ENCODE measurements around the gene WNT9B. TPM values are rescaled to one million over a fixed set of nuclear protein-coding genes. Genes with fewer than 3 reads are reported as not detected.

WNT9B gene
- total and polyA plus RNA-seq, 11 donors = 0.19 to 1.4 (median 0.53) TPM

DNA sequence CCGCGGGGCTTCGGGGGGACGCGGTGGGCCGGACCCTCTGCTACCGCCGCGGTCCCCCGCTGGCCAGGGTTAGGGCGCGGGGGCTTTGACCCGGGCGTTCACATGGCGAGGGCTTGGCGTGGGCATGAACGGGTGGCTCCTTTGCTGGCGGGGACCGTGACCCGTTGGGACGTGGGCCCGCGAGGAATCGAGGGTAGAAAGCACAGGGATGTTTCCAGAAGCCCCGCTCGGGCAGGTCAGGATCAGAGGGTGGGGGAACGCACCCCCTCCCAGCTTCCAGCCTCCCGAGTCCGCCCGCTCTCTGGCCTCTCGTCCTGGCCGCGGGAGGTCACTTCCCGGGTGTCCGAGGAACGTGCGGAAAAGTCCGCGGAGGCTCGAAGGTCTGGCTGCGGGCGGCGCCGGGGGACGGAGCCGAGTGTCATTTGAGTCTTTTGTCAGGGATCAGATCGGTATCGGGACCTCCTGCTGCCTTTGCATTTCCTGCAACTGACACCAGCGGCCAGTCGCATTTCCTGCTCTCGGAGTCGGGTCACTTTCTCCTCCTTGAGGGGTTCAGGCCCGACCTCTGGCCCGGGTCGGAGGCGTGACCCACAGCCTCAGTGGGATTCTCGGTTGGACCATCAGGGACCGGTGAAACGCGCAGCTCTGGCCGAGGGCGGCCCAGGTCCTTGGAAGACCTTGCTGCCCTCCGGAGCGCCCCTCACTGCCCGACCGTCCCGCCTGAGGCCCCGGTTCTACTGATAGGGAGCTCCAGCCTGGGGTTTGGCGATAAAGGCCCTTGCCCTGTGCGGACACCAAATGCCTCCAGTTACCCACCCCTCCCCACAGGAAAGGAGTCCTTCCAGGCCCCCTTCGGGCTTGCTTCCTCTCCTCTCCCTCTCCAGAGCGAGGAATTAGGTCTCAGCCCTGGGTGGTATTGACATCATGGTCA, 32.2 kb upstream of the WNT9B start:
- Histone ChIP-seq H3K27me3 (peaks cover 48 to 89% (median 70%) of the 10 kb centered on the region in 9 donors), H3K4me3 (peak overlapping the region; percentile 8 to 53 (median 38)), H3K36me3 (no peaks in the 10 kb centered on the region), H3K4me1 (peaks cover 0 to 35% (median 19%) of the 10 kb centered on the region in 12 donors), H3K9me3 (no peaks in the 10 kb centered on the region), H3K27ac (no peak overlapping the region)
- WGBS, 4 donors = 1 to 4% (median 2%) methylated on average over 25 to 72 of the region's 72 CpGs
- DNase-seq = no peak
- no peak for TF ChIP-seq POLR2A (IDR thresholded peaks at IDR 0.05)
- TF ChIP-seq, protein P1, sequence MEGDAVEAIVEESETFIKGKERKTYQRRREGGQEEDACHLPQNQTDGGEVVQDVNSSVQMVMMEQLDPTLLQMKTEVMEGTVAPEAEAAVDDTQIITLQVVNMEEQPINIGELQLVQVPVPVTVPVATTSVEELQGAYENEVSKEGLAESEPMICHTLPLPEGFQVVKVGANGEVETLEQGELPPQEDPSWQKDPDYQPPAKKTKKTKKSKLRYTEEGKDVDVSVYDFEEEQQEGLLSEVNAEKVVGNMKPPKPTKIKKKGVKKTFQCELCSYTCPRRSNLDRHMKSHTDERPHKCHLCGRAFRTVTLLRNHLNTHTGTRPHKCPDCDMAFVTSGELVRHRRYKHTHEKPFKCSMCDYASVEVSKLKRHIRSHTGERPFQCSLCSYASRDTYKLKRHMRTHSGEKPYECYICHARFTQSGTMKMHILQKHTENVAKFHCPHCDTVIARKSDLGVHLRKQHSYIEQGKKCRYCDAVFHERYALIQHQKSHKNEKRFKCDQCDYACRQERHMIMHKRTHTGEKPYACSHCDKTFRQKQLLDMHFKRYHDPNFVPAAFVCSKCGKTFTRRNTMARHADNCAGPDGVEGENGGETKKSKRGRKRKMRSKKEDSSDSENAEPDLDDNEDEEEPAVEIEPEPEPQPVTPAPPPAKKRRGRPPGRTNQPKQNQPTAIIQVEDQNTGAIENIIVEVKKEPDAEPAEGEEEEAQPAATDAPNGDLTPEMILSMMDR (IDR thresholded peaks at IDR 0.05) = no peak
- no peak for ATAC-seq
- intact Hi-C loops (cut with DNase I) = loop anchor here in 2 of 10 donors (10.0 kb wide), 2 partner anchors 54 to 56 kb away; no protein-coding TSS in a partner anchor

DNA sequence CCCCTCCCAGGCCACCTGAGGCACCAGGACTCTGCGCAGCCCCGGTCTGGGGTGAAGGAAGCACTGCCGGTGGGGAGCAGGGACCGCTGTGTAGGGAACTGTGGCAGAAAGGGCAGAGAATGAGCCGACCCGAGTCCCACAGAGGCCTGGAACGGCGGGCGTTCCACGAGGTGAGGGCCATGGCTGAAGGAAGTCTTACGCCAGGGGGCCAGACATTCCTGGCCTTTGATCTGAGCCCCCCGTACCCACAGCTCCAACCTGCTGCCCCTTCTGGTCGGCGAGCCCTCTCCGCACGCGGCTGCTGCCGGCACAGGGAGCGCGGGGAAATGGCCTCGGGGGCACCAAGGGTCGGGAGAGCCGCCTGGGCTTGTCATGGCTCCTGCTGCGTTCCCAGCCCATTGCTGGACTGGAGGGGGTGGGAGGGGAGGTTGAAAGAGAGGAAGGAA, 31.5 kb upstream of the WNT9B start:
- no peak overlapping the region for H3K27ac ChIP-seq
- H3K4me1 ChIP-seq = peaks cover 0 to 35% (median 19%) of the 10 kb centered on the region in 12 donors
- H3K9me3 ChIP-seq = no peaks in the 10 kb centered on the region
- 10 to 18% (median 12%) methylated on average over 19 to 24 of the region's 24 CpGs for WGBS, 4 donors
- no peaks in the 10 kb centered on the region for H3K36me3 ChIP-seq
- intact Hi-C loops (cut with DNase I) = loop anchor here in 2 of 10 donors (10.0 kb wide), 2 partner anchors 55 kb away; no protein-coding TSS in a partner anchor
- TF ChIP-seq, protein P1 (IDR thresholded peaks at IDR 0.05) = no peak
- no peak for TF ChIP-seq POLR2A (IDR thresholded peaks at IDR 0.05)
- DNase-seq (no peak), ATAC-seq (no peak)
- peak overlapping the region in 2 of 12 donors; percentile 33 to 42 for H3K4me3 ChIP-seq
- H3K27me3 ChIP-seq = peaks cover 48 to 82% (median 73%) of the 10 kb centered on the region in 9 donors

DNA sequence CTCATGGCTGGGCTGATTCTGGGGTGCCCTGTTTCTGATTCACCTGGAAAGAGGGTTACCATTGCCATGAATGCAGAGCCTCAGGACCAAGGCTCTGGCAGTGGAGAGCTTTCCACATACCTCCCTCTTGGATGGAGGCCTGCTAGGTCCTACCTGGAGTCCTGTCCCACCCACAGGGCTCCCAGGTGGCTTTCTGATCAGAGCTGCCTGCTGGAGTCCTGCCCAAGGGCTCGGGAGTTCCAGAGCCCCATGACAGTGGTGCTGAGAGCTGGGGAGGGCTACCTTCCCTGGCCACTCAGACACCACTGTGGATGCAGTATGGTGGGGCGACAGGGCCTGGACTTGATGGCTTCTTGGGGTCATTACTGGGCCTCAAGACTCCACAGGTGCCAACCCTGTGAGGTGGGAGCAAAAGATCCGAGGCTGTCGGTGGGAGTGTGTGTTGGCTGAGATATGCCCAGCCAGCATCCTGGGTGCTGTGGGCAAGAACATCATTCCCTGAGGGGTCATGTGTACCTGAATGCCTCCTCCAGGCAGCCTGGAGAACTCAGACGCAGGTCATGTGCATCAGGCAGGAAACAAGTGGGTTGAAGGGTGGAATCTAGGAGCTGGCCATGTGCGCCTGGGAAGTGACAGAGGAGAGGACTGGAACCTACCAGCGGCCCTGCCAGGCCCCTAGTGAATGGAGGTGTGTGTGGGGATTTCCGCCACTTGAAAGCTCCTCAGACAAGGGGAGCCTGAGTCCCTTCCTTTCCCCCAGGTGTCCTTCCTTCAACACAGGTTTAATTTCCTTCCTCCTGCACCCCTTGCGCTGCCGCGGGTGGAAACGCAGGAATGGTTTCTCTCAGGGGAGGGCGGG, 30.6 kb upstream of the WNT9B start:
- peaks cover 46 to 73% (median 66%) of the 10 kb centered on the region in 9 donors for H3K27me3 ChIP-seq
- no peaks in the 10 kb centered on the region for H3K36me3 ChIP-seq

More for the DNA sequence above, 30.6 kb upstream of the WNT9B start:
- 30 to 47% (median 37%) methylated on average over 10 to 13 of the region's 13 CpGs for WGBS, 4 donors
- DNase-seq = no peak
- TF ChIP-seq POLR2A (IDR thresholded peaks at IDR 0.05) = no peak
- TF ChIP-seq, protein P1 (IDR thresholded peaks at IDR 0.05) = no peak
- Histone ChIP-seq H3K4me1 (peaks cover 0 to 35% (median 19%) of the 10 kb centered on the region in 12 donors), H3K9me3 (no peaks in the 10 kb centered on the region), H3K27ac (no peak overlapping the region), H3K4me3 (no peak overlapping the region)
- no peak for ATAC-seq
- intact Hi-C loops (cut with DNase I) = no loop called here
